ENCODE measurements around the gene CAV1.

Gene CAV1

GRCh38 chr7:116557901-116558300, 33.1 kb downstream of the CAV1 start:
- no peak for DNase-seq (ENCODE audit: low spot score)

GRCh38 chr7:116560021-116560970, 35.5 kb downstream of the CAV1 start:
- DNase-seq (ENCODE audit: low spot score), result no peak

GRCh38 chr7:116561697-116562483, 37.1 kb downstream of the CAV1 start:
- no peak for DNase-seq (ENCODE audit: low spot score)

GRCh38 chr7:116562529-116563121, 37.8 kb downstream of the CAV1 start:
- no peak for DNase-seq (ENCODE audit: low spot score)

GRCh38 chr7:116565981-116566380, 41.1 kb downstream of the CAV1 start:
- DNase-seq (ENCODE audit: low spot score), result no peak

- DNase-seq (ENCODE audit: low spot score), result no peak
Measured at GRCh38 chr7:116566666-116567065, 41.8 kb downstream of the CAV1 start.

- no peak for DNase-seq (ENCODE audit: low spot score)
Measured at GRCh38 chr7:116569737-116570136, 44.9 kb downstream of the CAV1 start.

- DNase-seq (ENCODE audit: low spot score), result no peak
Measured at GRCh38 chr7:116570306-116570705, 45.5 kb downstream of the CAV1 start.

- DNase-seq (ENCODE audit: low spot score), result no peak
Measured at GRCh38 chr7:116571037-116571436, 46.2 kb downstream of the CAV1 start.

- no peak for DNase-seq (ENCODE audit: low spot score)
Measured at GRCh38 chr7:116571552-116571951, 46.7 kb downstream of the CAV1 start.

GRCh38 chr7:116572036-116572435, 47.2 kb downstream of the CAV1 start:
- no peak for DNase-seq (ENCODE audit: low spot score)

GRCh38 chr7:116573541-116573940, 48.7 kb downstream of the CAV1 start:
- no peak for DNase-seq (ENCODE audit: low spot score)

- DNase-seq (ENCODE audit: low spot score), result no peak
Measured at GRCh38 chr7:116574025-116574822, 49.4 kb downstream of the CAV1 start.

- no peak for DNase-seq (ENCODE audit: low spot score)
Measured at GRCh38 chr7:116575853-116576252, 51.0 kb downstream of the CAV1 start.

- DNase-seq (ENCODE audit: low spot score), result no peak
Measured at GRCh38 chr7:116576350-116577319, 51.8 kb downstream of the CAV1 start.

GRCh38 chr7:116577320-116577871, 52.6 kb downstream of the CAV1 start:
- DNase-seq (ENCODE audit: low spot score), result no peak

- DNase-seq (ENCODE audit: low spot score), result no peak
Measured at GRCh38 chr7:116578526-116578925, 53.7 kb downstream of the CAV1 start.

GRCh38 chr7:116579322-116579721, 54.5 kb downstream of the CAV1 start:
- DNase-seq (ENCODE audit: low spot score), result no peak

- no peak for DNase-seq (ENCODE audit: low spot score)
Measured at GRCh38 chr7:116579835-116580234, 55.0 kb downstream of the CAV1 start.

- no peak for DNase-seq (ENCODE audit: low spot score)
Measured at GRCh38 chr7:116582164-116582732, 57.4 kb downstream of the CAV1 start.

Measured in Ammon's horn (tissue), 1 donor.